H9 (cell line): ENCODE measurements around the gene REC114. TPM values are rescaled to one million over a fixed set of nuclear protein-coding genes. Genes with fewer than 3 reads are reported as not detected.

Source experiments
- DNase-seq: peaks from one replicate; pipeline ENCODE4 v3.0.0-alpha.2; 2017
- H2AFZ ChIP-seq: one replicate; pipeline ENCODE4 v1.6.1; 2013; ENCODE audit warnings: mild to moderate bottlenecking, low read length, control low read depth, moderate library complexity
- H2AK5ac ChIP-seq: 2 replicates; pipeline ENCODE4 v1.6.1; 2013; ENCODE audit warnings: low read length, control low read depth, mixed read lengths; ENCODE audit not compliant: insufficient read length
- H2BK120ac ChIP-seq: one replicate; pipeline ENCODE4 v1.6.1; 2013; ENCODE audit warnings: low read depth, mild to moderate bottlenecking, low read length, control low read depth, inconsistent platforms; ENCODE audit not compliant: poor library complexity, severe bottlenecking
- H2BK12ac ChIP-seq: 2 replicates; pipeline ENCODE4 v1.6.1; 2013; ENCODE audit warnings: low read length, control low read depth, mixed read lengths, low read depth; ENCODE audit not compliant: insufficient read length
- H2BK15ac ChIP-seq: 2 replicates; pipeline ENCODE4 v1.6.1; 2013; ENCODE audit warnings: low read depth, low read length, control low read depth
- H2BK20ac ChIP-seq: one replicate; pipeline ENCODE4 v1.6.1; 2013; ENCODE audit warnings: low read depth, mild to moderate bottlenecking, low read length, control low read depth, inconsistent platforms; ENCODE audit not compliant: poor library complexity, severe bottlenecking
- H2BK5ac ChIP-seq: 2 replicates; pipeline ENCODE4 v1.6.1; 2013; ENCODE audit warnings: low read length, control low read depth, mixed read lengths; ENCODE audit not compliant: insufficient read length
- H3K14ac ChIP-seq: 2 replicates; pipeline ENCODE4 v1.6.1; 2013; ENCODE audit warnings: low read length, control low read depth; ENCODE audit not compliant: insufficient read depth
- H3K18ac ChIP-seq: 2 replicates; pipeline ENCODE4 v1.6.1; 2013; ENCODE audit warnings: low read depth, mild to moderate bottlenecking, mixed read lengths, low read length, control low read depth; ENCODE audit not compliant: insufficient read length
- H3K23ac ChIP-seq: 2 replicates; pipeline ENCODE4 v1.6.1; 2013; ENCODE audit warnings: low read length, control low read depth, mixed read lengths, low read depth; ENCODE audit not compliant: insufficient read length
- H3K23me2 ChIP-seq: 2 replicates; pipeline ENCODE4 v1.6.1; 2013; ENCODE audit warnings: low read depth, mild to moderate bottlenecking, mixed read lengths, low read length, control low read depth; ENCODE audit not compliant: insufficient read length, poor library complexity, severe bottlenecking
- H3K27ac ChIP-seq: 2 replicates; pipeline ENCODE4 v1.5.1; 2013; ENCODE audit warnings: low read length, control low read depth, mixed read lengths, low read depth; ENCODE audit not compliant: insufficient read length
- H3K27me3 ChIP-seq: 2 replicates; pipeline ENCODE4 v1.6.1; 2013; ENCODE audit warnings: low read length, control low read depth, inconsistent platforms; ENCODE audit not compliant: insufficient read depth
- H3K4ac ChIP-seq: 2 replicates; pipeline ENCODE4 v1.6.1; 2013; ENCODE audit warnings: low read depth, mild to moderate bottlenecking, control low read depth, inconsistent platforms, low read length, moderate library complexity
- H3K4me1 ChIP-seq: 2 replicates; pipeline ENCODE4 v1.6.1; 2013; ENCODE audit warnings: low read length, control low read depth, inconsistent platforms; ENCODE audit not compliant: insufficient read depth
- H3K4me2 ChIP-seq: 2 replicates; pipeline ENCODE4 v1.6.1; 2013; ENCODE audit warnings: low read length, control low read depth, mixed read lengths; ENCODE audit not compliant: insufficient read length, insufficient read depth
- H3K56ac ChIP-seq: 2 replicates; pipeline ENCODE4 v1.6.1; 2013; ENCODE audit warnings: low read depth, mild to moderate bottlenecking, mixed read lengths, low read length, control low read depth; ENCODE audit not compliant: insufficient read length
- H3K79me1 ChIP-seq: 2 replicates; pipeline ENCODE4 v1.6.1; 2013; ENCODE audit warnings: low read depth, mild to moderate bottlenecking, moderate library complexity, low read length, control low read depth, inconsistent platforms; ENCODE audit not compliant: insufficient read depth, poor library complexity, severe bottlenecking
- H3K79me2 ChIP-seq: 2 replicates; pipeline ENCODE4 v1.6.1; 2013; ENCODE audit warnings: low read length, control low read depth, inconsistent platforms; ENCODE audit not compliant: insufficient read depth
- H3K9ac ChIP-seq: 2 replicates; pipeline ENCODE4 v1.6.1; 2013; ENCODE audit warnings: low read length, control low read depth, mixed read lengths; ENCODE audit not compliant: insufficient read length; ENCODE audit errors: extremely low read depth
- H3K9me3 ChIP-seq: one replicate; pipeline ENCODE4 v1.6.1; 2013; ENCODE audit warnings: low read depth, low read length, inconsistent platforms; ENCODE audit not compliant: control insufficient read depth
- H3T11ph ChIP-seq: one replicate; pipeline ENCODE4 v1.6.1; 2013; ENCODE audit warnings: mild to moderate bottlenecking, low read length, control low read depth, inconsistent platforms
- H4K20me1 ChIP-seq: one replicate; pipeline ENCODE4 v1.6.1; 2013; ENCODE audit not compliant: control insufficient read depth, insufficient read length, insufficient read depth
- H4K5ac ChIP-seq: 2 replicates; pipeline ENCODE4 v1.6.1; 2013; ENCODE audit warnings: low read depth, mild to moderate bottlenecking, mixed read lengths, low read length, control low read depth; ENCODE audit not compliant: insufficient read length
- H4K8ac ChIP-seq: replicated peaks from 2 replicates; pipeline ENCODE4 v1.6.1; 2013; ENCODE audit warnings: low read length, control low read depth, mixed read lengths, low read depth; ENCODE audit not compliant: insufficient read length
- H4K91ac ChIP-seq: 2 replicates; pipeline ENCODE4 v1.6.1; 2013; ENCODE audit warnings: low read depth, mild to moderate bottlenecking, moderate library complexity, mixed read lengths, low read length, control low read depth; ENCODE audit not compliant: insufficient read length
- H3K27ac Mint-ChIP-seq, 3 experiments: 2 replicates in 2 of 3; 3 replicates in 1 of 3; pipeline ENCODE4 v1.8.0; 2020 to 2021; ENCODE audit warnings: mixed read lengths in 3 of 3, mild to moderate bottlenecking in 1 of 3, moderate library complexity in 1 of 3
- H3K27me3 Mint-ChIP-seq: 2 replicates; pipeline ENCODE4 v1.8.0; 2021; ENCODE audit warnings: low read depth, mild to moderate bottlenecking, moderate library complexity, mixed read lengths
- H3K36me3 Mint-ChIP-seq, 3 experiments: 2 replicates in 2 of 3; 3 replicates in 1 of 3; pipeline ENCODE4 v1.8.0; 2020 to 2021; ENCODE audit warnings: low read depth in 3 of 3, mixed read lengths in 3 of 3; ENCODE audit not compliant: insufficient read depth in 1 of 3
- H3K4me1 Mint-ChIP-seq, 2 experiments: 2 replicates each; pipeline ENCODE4 v1.8.0; 2020; ENCODE audit warnings: mixed read lengths in 2 of 2
- H3K4me3 Mint-ChIP-seq, 2 experiments: 2 replicates in 1 of 2; 3 replicates in 1 of 2; pipeline ENCODE4 v1.8.0; 2020 to 2021; ENCODE audit warnings: mild to moderate bottlenecking in 2 of 2, mixed read lengths in 2 of 2, moderate library complexity in 1 of 2
- H3K9me3 Mint-ChIP-seq, 2 experiments: 2 replicates in 1 of 2; 3 replicates in 1 of 2; pipeline ENCODE4 v1.8.0; 2020; ENCODE audit warnings: mild to moderate bottlenecking in 2 of 2, mixed read lengths in 2 of 2, moderate library complexity in 1 of 2
- total RNA-seq: library from RNA; stranded (reverse); gene quantifications from 2 replicates; pipeline ENCODE4 v1.2.1, GENCODE V29; 2021
- TF ChIP-seq, protein P1 (sequence below): fragments of 200-600 bp; sonication (generic); conservative IDR thresholded peaks from 3 replicates; pipeline ENCODE4 v1.8.0; 2021; ENCODE audit warnings: antibody characterized with exemption, mild to moderate bottlenecking

The REC114 gene
- total RNA-seq, 1 experiment from 2014 or later, result not detected

- H2BK120ac ChIP-seq, result no peak overlapping the region
Observed at GRCh38 chr15:73504885-73505284, 61.9 kb downstream of the REC114 start.

More at GRCh38 chr15:73504885-73505284, 61.9 kb downstream of the REC114 start:
- H3K14ac ChIP-seq, result no peak overlapping the region
- H3K4me2 ChIP-seq, result no peak overlapping the region
- no peak overlapping the region for H4K8ac ChIP-seq
- H3K9me3 Mint-ChIP-seq, result no peaks in the 10 kb centered on the region
- no peaks in the 10 kb centered on the region for H3K79me2 ChIP-seq
- H3K9me3 ChIP-seq, result no peaks in the 10 kb centered on the region
- no peak overlapping the region for H4K91ac ChIP-seq
- no peak overlapping the region for H2AFZ ChIP-seq
- H3K27ac Mint-ChIP-seq, result no peak overlapping the region
- H4K5ac ChIP-seq, result no peak overlapping the region
- H3K79me1 ChIP-seq, result no peaks in the 10 kb centered on the region
- no peak overlapping the region for H3K4ac ChIP-seq
- H3K27me3 ChIP-seq, result no peaks in the 10 kb centered on the region
- TF ChIP-seq, protein P1, sequence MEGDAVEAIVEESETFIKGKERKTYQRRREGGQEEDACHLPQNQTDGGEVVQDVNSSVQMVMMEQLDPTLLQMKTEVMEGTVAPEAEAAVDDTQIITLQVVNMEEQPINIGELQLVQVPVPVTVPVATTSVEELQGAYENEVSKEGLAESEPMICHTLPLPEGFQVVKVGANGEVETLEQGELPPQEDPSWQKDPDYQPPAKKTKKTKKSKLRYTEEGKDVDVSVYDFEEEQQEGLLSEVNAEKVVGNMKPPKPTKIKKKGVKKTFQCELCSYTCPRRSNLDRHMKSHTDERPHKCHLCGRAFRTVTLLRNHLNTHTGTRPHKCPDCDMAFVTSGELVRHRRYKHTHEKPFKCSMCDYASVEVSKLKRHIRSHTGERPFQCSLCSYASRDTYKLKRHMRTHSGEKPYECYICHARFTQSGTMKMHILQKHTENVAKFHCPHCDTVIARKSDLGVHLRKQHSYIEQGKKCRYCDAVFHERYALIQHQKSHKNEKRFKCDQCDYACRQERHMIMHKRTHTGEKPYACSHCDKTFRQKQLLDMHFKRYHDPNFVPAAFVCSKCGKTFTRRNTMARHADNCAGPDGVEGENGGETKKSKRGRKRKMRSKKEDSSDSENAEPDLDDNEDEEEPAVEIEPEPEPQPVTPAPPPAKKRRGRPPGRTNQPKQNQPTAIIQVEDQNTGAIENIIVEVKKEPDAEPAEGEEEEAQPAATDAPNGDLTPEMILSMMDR, result no peak
- no peak overlapping the region for H2BK15ac ChIP-seq
- no peak overlapping the region for H3K23ac ChIP-seq
- H3K4me3 Mint-ChIP-seq, result no peak overlapping the region
- no peaks in the 10 kb centered on the region for H3K36me3 Mint-ChIP-seq
- no peak overlapping the region for H2AK5ac ChIP-seq
- no peaks in the 10 kb centered on the region for H3K4me1 Mint-ChIP-seq
- H3K56ac ChIP-seq, result no peak overlapping the region
- no peak for DNase-seq
- H2BK5ac ChIP-seq, result no peak overlapping the region
- H3K23me2 ChIP-seq, result no peaks in the 10 kb centered on the region
- no peak overlapping the region for H2BK12ac ChIP-seq
- H3K4me1 ChIP-seq, result no peaks in the 10 kb centered on the region
- no peak overlapping the region for H3K9ac ChIP-seq
- no peak overlapping the region for H3T11ph ChIP-seq
- no peaks in the 10 kb centered on the region for H3K27me3 Mint-ChIP-seq
- no peak overlapping the region for H2BK20ac ChIP-seq
- H4K20me1 ChIP-seq, result no peaks in the 10 kb centered on the region
- H3K18ac ChIP-seq, result no peak overlapping the region
- H3K27ac ChIP-seq, result no peak overlapping the region
